ENCODE results near the gene MINDY4.

DNA sequence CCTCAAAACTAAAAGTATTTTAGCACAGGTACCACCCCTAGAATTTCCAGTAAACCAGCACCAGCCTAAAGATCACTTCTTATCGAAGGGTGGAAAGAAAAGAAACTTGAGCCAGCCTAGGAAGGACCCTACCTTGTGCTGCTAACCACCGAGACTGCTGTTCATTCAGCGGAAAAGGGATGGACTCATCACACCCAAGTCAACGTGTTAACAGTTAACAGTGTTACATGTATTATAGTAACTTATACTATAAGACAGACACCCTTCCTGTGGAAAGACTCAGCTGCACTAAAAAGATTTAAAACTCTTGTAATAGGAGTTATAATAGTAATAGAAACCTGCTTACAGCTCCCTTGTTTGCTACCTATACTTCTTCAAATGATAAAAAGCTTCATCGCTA is 39.8 kb downstream of the MINDY4 start:
- TF ChIP-seq, protein P1, sequence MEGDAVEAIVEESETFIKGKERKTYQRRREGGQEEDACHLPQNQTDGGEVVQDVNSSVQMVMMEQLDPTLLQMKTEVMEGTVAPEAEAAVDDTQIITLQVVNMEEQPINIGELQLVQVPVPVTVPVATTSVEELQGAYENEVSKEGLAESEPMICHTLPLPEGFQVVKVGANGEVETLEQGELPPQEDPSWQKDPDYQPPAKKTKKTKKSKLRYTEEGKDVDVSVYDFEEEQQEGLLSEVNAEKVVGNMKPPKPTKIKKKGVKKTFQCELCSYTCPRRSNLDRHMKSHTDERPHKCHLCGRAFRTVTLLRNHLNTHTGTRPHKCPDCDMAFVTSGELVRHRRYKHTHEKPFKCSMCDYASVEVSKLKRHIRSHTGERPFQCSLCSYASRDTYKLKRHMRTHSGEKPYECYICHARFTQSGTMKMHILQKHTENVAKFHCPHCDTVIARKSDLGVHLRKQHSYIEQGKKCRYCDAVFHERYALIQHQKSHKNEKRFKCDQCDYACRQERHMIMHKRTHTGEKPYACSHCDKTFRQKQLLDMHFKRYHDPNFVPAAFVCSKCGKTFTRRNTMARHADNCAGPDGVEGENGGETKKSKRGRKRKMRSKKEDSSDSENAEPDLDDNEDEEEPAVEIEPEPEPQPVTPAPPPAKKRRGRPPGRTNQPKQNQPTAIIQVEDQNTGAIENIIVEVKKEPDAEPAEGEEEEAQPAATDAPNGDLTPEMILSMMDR (IDR thresholded peaks at IDR 0.05), result no peak
- TF ChIP-seq POLR2A (IDR thresholded peaks at IDR 0.05), result no peak
- TF ChIP-seq POLR2AphosphoS5 (IDR thresholded peaks at IDR 0.05), result no peak
